GM18505 (cell line): ENCODE measurements around the gene TMEM30A.

Source experiments
- ATAC-seq: cut with Tn5 transposase; IDR thresholded peaks from one replicate; pipeline ENCODE4 v1.9.1; 2021; ENCODE audit not compliant: unreplicated experiment
- POLR2A ChIP-seq: IDR thresholded peaks from 4 replicates; pipeline ENCODE4 v1.6.1; 2011; ENCODE audit warnings: borderline replicate concordance; ENCODE audit not compliant: insufficient read depth, insufficient read length; ENCODE audit errors: extremely low read depth

The TMEM30A gene

GRCh38 chr6:75230484-75231325 lies 53.9 kb downstream of the TMEM30A start:
- no peak for ATAC-seq

GRCh38 chr6:75224303-75224926 lies 60.2 kb downstream of the TMEM30A start:
- ATAC-seq: no peak
- no peak for TF ChIP-seq POLR2A

More at GRCh38 chr6:75230484-75231325, 53.9 kb downstream of the TMEM30A start:
- TF ChIP-seq POLR2A: no peak

- ATAC-seq: no peak
- TF ChIP-seq POLR2A: no peak
These were observed 61.2 kb downstream of the TMEM30A start for GRCh38 chr6:75223428-75223827.

- TF ChIP-seq POLR2A: no peak
- no peak for ATAC-seq
These were observed 62.3 kb downstream of the TMEM30A start for GRCh38 chr6:75222261-75222660.

GRCh38 chr6:75221116-75221515 lies 63.5 kb downstream of the TMEM30A start:
- no peak for TF ChIP-seq POLR2A
- no peak for ATAC-seq

- no peak for ATAC-seq
- TF ChIP-seq POLR2A: no peak
These were observed 64.2 kb downstream of the TMEM30A start for GRCh38 chr6:75220357-75220756.

- no peak for ATAC-seq
- TF ChIP-seq POLR2A: no peak
These were observed 65.3 kb downstream of the TMEM30A start for GRCh38 chr6:75219263-75219662.

GRCh38 chr6:75217193-75217592 lies 67.4 kb downstream of the TMEM30A start:
- ATAC-seq: no peak
- TF ChIP-seq POLR2A: no peak

- TF ChIP-seq POLR2A: no peak
These were observed 69.3 kb downstream of the TMEM30A start for GRCh38 chr6:75215291-75215690.

GRCh38 chr6:75213732-75214131 lies 70.9 kb downstream of the TMEM30A start:
- no peak for ATAC-seq

More at GRCh38 chr6:75215291-75215690, 69.3 kb downstream of the TMEM30A start:
- no peak for ATAC-seq

GRCh38 chr6:75213112-75213511 lies 71.5 kb downstream of the TMEM30A start:
- no peak for TF ChIP-seq POLR2A
- ATAC-seq: no peak

More at GRCh38 chr6:75213732-75214131, 70.9 kb downstream of the TMEM30A start:
- TF ChIP-seq POLR2A: no peak

- ATAC-seq: no peak
- TF ChIP-seq POLR2A: no peak
These were observed 72.5 kb downstream of the TMEM30A start for GRCh38 chr6:75211920-75212590.
